Measurements from ENCODE around the gene USP16.
A peak's percentile ranks its signal among the peaks of the same experiment; 100 is the strongest.

USP16 gene

GRCh38 chr21:29096218-29097015, 71.9 kb downstream of the USP16 start:
- no peak for ATAC-seq
- TF ChIP-seq SNAI2 (CRISPR knock-in tag; IDR thresholded peaks at IDR 0.05) (no peak), BACH2 (CRISPR knock-in tag; IDR thresholded peaks at IDR 0.05; ENCODE audit: borderline replicate concordance) (no peak), OSR1 (CRISPR knock-in tag; IDR thresholded peaks at IDR 0.05) (no peak), PPARA (CRISPR knock-in tag; IDR thresholded peaks at IDR 0.05; ENCODE audit: borderline replicate concordance) (no peak), ISL1 (CRISPR knock-in tag; IDR thresholded peaks at IDR 0.05) (no peak), RARB (CRISPR knock-in tag; IDR thresholded peaks at IDR 0.05) (no peak), ZNF565 (CRISPR knock-in tag; conservative IDR thresholded peaks at IDR 0.05; ENCODE audit: low read depth) (no peak), ARNTL (CRISPR knock-in tag; IDR thresholded peaks at IDR 0.05; ENCODE audit: borderline replicate concordance, low read depth) (no peak)

- no peak for TF ChIP-seq ZC3H10 (CRISPR knock-in tag; IDR thresholded peaks at IDR 0.05)
- TF ChIP-seq ISL1 (CRISPR knock-in tag; IDR thresholded peaks at IDR 0.05), result no peak
- TF ChIP-seq POU6F1 (CRISPR knock-in tag; IDR thresholded peaks at IDR 0.05; ENCODE audit: borderline replicate concordance, low read depth), result no peak
- TF ChIP-seq TSHZ2 (CRISPR knock-in tag; IDR thresholded peaks at IDR 0.05), result no peak
- TF ChIP-seq SNAI2 (CRISPR knock-in tag; IDR thresholded peaks at IDR 0.05), result no peak
- peak; percentile 82 for ATAC-seq
These were observed 73.7 kb downstream of the USP16 start for GRCh38 chr21:29098156-29098555.

- ATAC-seq, result no peak
- no peak for TF ChIP-seq GLIS3 (CRISPR knock-in tag; IDR thresholded peaks at IDR 0.05)
- no peak for TF ChIP-seq CREB5 (CRISPR knock-in tag; IDR thresholded peaks at IDR 0.05; ENCODE audit: low read depth)
- no peak for TF ChIP-seq ESRRG (CRISPR knock-in tag; IDR thresholded peaks at IDR 0.05)
- TF ChIP-seq TOX (CRISPR knock-in tag; IDR thresholded peaks at IDR 0.05; ENCODE audit: borderline replicate concordance), result no peak
- TF ChIP-seq TSHZ2 (CRISPR knock-in tag; IDR thresholded peaks at IDR 0.05), result no peak
- no peak for TF ChIP-seq ZNF70 (CRISPR knock-in tag; IDR thresholded peaks at IDR 0.05)
- TF ChIP-seq PATZ1 (CRISPR knock-in tag; IDR thresholded peaks at IDR 0.05; ENCODE audit: borderline replicate concordance), result no peak
- no peak for TF ChIP-seq POU6F1 (CRISPR knock-in tag; IDR thresholded peaks at IDR 0.05; ENCODE audit: borderline replicate concordance, low read depth)
- no peak for TF ChIP-seq PPARA (CRISPR knock-in tag; IDR thresholded peaks at IDR 0.05; ENCODE audit: borderline replicate concordance)
- TF ChIP-seq CSRNP3 (CRISPR knock-in tag; IDR thresholded peaks at IDR 0.05), result no peak
- no peak for TF ChIP-seq BACH2 (CRISPR knock-in tag; IDR thresholded peaks at IDR 0.05; ENCODE audit: borderline replicate concordance)
- no peak for TF ChIP-seq ZNF8 (CRISPR knock-in tag; IDR thresholded peaks at IDR 0.05)
- TF ChIP-seq SNAI2 (CRISPR knock-in tag; IDR thresholded peaks at IDR 0.05), result no peak
These were observed 78.4 kb downstream of the USP16 start for GRCh38 chr21:29102791-29103257.
